Upper lobe of right lung (tissue), 1 donor: ENCODE data around the gene NINL. TPM values are rescaled to one million over a fixed set of nuclear protein-coding genes. Genes with fewer than 3 reads are reported as not detected.

Experiments
- ATAC-seq: fragments of 200-7000 bp; cut with Tn5 transposase; one replicate; pipeline ENCODE4 v1.9.1; 2020; ENCODE audit warnings: mild to moderate bottlenecking, moderate library complexity
- DNase-seq: peaks from one replicate; pipeline ENCODE4 v3.0.0-alpha.2; 2020
- H3K27ac ChIP-seq: fragments of 200-600 bp; one replicate; pipeline ENCODE4 v1.8.0; 2022
- H3K27me3 ChIP-seq: fragments of 200-600 bp; one replicate; pipeline ENCODE4 v1.8.0; 2022; ENCODE audit warnings: mild to moderate bottlenecking
- H3K36me3 ChIP-seq: fragments of 200-600 bp; one replicate; pipeline ENCODE4 v1.8.0; 2022
- H3K4me1 ChIP-seq: fragments of 200-600 bp; one replicate; pipeline ENCODE4 v1.8.0; 2022
- H3K4me3 ChIP-seq: fragments of 200-600 bp; one replicate; pipeline ENCODE4 v1.8.0; 2022; ENCODE audit warnings: mild to moderate bottlenecking
- H3K9me3 ChIP-seq: fragments of 200-600 bp; one replicate; pipeline ENCODE4 v1.8.0; 2022
- intact Hi-C: fragments of 100-400 bp; cut with DNase I; formaldehyde crosslinking; loops from one replicate; pipeline ENCODE4 v1.11.0; 2022
- total RNA-seq: library from RNA; stranded (reverse); fragmentation: NEBNext Ultra II Directional; extraction: Animal tissue kit (Norgen Biotek cat#: 25700); gene quantifications from one replicate; pipeline ENCODE4 v1.2.1, GENCODE V29; 2021
- TF ChIP-seq, protein P1 (sequence below): fragments of 200-600 bp; IDR thresholded peaks from one replicate; pipeline ENCODE4 v1.8.0; 2022; ENCODE audit warnings: antibody characterized with exemption
- donor health status: DM: no; HTN: yes; CAD: no; lungs with severe emphysema.

The NINL gene
- total RNA-seq, 1 donor from 2014 or later: 13.2 TPM

DNA sequence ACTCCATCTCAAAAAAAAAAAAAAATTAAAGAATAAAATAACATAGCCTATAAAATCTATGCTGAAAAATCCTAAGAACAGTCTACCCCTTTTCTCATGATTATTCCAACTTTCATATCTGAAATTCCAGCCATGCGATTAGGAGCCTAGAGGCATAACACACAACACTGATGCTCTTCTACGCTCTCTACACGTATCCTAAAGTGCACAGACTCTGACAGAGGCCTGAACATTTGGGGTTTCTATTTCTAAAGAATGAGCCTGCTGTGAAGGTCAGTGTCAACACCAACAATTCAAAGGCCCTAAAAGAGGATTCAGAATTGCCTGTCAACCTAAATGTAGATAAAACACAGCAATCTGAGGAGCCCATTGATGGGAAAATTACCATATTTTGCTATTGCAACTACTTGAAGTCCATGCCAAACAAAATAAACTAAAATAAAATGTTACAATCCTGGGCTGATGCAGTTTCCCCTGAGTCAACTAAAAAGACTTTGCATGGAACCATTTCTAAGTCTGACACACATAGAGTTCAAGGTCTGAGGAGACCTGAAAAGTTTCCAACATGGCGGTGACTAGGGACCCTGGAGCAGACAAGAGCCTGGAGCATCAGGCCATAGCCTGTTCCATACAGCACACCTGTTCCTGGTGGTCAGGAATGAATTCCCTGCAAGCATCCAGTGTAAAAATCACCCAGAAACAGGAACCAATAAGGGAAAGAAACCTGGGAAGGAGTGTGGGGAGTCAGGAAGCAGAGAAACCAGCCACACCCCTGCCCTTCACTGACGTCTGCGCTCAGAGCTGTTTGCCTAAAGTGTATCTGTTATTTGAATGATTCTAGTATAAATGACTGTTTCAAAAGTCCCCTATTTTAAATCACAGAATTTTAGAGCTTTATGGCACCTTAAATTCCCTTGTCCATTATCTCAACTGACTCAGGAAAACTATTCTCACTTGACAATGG lies 11.8 kb downstream of the NINL start:
- DNase-seq (no peak), ATAC-seq (no peak)
- Histone ChIP-seq H3K36me3 (no peaks in the 10 kb centered on the region), H3K4me1 (peaks cover 3% of the 10 kb centered on the region), H3K4me3 (no peak overlapping the region), H3K27ac (no peak overlapping the region), H3K9me3 (no peaks in the 10 kb centered on the region), H3K27me3 (no peaks in the 10 kb centered on the region)
- intact Hi-C loops: no loop called here
- TF ChIP-seq, protein P1, sequence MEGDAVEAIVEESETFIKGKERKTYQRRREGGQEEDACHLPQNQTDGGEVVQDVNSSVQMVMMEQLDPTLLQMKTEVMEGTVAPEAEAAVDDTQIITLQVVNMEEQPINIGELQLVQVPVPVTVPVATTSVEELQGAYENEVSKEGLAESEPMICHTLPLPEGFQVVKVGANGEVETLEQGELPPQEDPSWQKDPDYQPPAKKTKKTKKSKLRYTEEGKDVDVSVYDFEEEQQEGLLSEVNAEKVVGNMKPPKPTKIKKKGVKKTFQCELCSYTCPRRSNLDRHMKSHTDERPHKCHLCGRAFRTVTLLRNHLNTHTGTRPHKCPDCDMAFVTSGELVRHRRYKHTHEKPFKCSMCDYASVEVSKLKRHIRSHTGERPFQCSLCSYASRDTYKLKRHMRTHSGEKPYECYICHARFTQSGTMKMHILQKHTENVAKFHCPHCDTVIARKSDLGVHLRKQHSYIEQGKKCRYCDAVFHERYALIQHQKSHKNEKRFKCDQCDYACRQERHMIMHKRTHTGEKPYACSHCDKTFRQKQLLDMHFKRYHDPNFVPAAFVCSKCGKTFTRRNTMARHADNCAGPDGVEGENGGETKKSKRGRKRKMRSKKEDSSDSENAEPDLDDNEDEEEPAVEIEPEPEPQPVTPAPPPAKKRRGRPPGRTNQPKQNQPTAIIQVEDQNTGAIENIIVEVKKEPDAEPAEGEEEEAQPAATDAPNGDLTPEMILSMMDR: no peak

GRCh38 chr20:25571817-25572216 lies 13.5 kb downstream of the NINL start:
- intact Hi-C loops: no loop called here
- Histone ChIP-seq H3K27ac (no peak overlapping the region), H3K27me3 (no peaks in the 10 kb centered on the region), H3K4me3 (no peak overlapping the region), H3K9me3 (no peaks in the 10 kb centered on the region), H3K4me1 (peaks cover 3% of the 10 kb centered on the region), H3K36me3 (no peaks in the 10 kb centered on the region)
- ATAC-seq (peak; percentile 40), DNase-seq (no peak)
- TF ChIP-seq, protein P1: no peak

GRCh38 chr20:25571240-25571639 lies 14.1 kb downstream of the NINL start:
- Histone ChIP-seq H3K36me3 (no peaks in the 10 kb centered on the region), H3K4me3 (no peak overlapping the region), H3K9me3 (no peaks in the 10 kb centered on the region), H3K27me3 (no peaks in the 10 kb centered on the region), H3K4me1 (peaks cover 3% of the 10 kb centered on the region), H3K27ac (no peak overlapping the region)
- intact Hi-C loops: no loop called here
- TF ChIP-seq, protein P1: no peak
- DNase-seq (no peak), ATAC-seq (peak; percentile 69)

DNA sequence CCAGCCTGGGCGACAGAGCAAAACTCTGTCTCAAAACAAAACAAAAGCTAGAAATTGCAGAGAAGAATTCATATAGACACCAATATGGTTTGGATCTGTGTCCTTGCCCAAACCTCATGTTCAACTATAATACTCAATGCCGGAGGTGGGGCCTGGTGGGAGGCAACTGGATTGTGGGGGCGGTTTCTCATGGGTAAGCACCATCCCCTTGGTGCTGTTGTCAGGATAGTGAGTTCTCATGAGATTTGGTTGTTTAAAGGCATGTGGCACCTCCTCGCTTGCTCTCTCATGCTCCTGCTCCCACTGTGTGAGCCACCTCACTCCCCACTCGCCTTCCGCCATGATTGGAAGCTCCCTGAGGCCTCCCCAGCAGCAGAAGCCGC lies 15.2 kb downstream of the NINL start:
- H3K27me3 ChIP-seq: no peaks in the 10 kb centered on the region
- H3K4me1 ChIP-seq: peaks cover 3% of the 10 kb centered on the region
- no peaks in the 10 kb centered on the region for H3K9me3 ChIP-seq
- no peaks in the 10 kb centered on the region for H3K36me3 ChIP-seq
- no peak overlapping the region for H3K4me3 ChIP-seq
- TF ChIP-seq, protein P1: no peak
- intact Hi-C loops: no loop called here
- DNase-seq: no peak
- ATAC-seq: no peak
- H3K27ac ChIP-seq: no peak overlapping the region

- no peaks in the 10 kb centered on the region for H3K27me3 ChIP-seq
- no peaks in the 10 kb centered on the region for H3K36me3 ChIP-seq
- no peak for ATAC-seq
- no peak overlapping the region for H3K27ac ChIP-seq
- H3K4me1 ChIP-seq: peaks cover 3% of the 10 kb centered on the region
- TF ChIP-seq, protein P1: no peak
- no peak for DNase-seq
- H3K4me3 ChIP-seq: no peak overlapping the region
- intact Hi-C loops: no loop called here
- no peaks in the 10 kb centered on the region for H3K9me3 ChIP-seq
Observed at GRCh38 chr20:25567286-25567685, 18.0 kb downstream of the NINL start.
